ENCODE measurements around the gene JARID2. TPM values are rescaled to one million over a fixed set of nuclear protein-coding genes. Genes with fewer than 3 reads are reported as not detected.

The JARID2 gene
- polyA plus RNA-seq, 1 of the 3 experiments (the other 2 are of a cell fraction) = 3.4 TPM

- no peak overlapping the region for H2AFZ ChIP-seq (ENCODE audit: low read depth)
- no peaks in the 10 kb centered on the region for H3K36me3 ChIP-seq (replicated peaks in 1 of 2; ENCODE audit: control insufficient read depth in 1 of 2, insufficient read depth in 2 of 2, low read length in 1 of 2)
- no peak overlapping the region for H3K4me2 ChIP-seq
- no peaks in the 10 kb centered on the region for H3K9me3 ChIP-seq
- H3K79me2 ChIP-seq (ENCODE audit: insufficient read depth) = peaks cover 13% of the 10 kb centered on the region
- H3K27me3 ChIP-seq (ENCODE audit: insufficient read depth) = no peaks in the 10 kb centered on the region
- H3F3A ChIP-seq (replicated peaks; ENCODE audit: insufficient read depth) = peaks cover 4% of the 10 kb centered on the region
- no peak for TF ChIP-seq SIN3A (IDR thresholded peaks at IDR 0.05; ENCODE audit: borderline replicate concordance, low read depth, low read length)
- TF ChIP-seq ELF1 (IDR thresholded peaks at IDR 0.05) = no peak
- TF ChIP-seq RAD21 (IDR thresholded peaks at IDR 0.05; ENCODE audit: low read length) = no peak
- TF ChIP-seq RCOR1 (IDR thresholded peaks at IDR 0.05; ENCODE audit: low read length) = no peak
- no peak for TF ChIP-seq FOSL2 (IDR thresholded peaks at IDR 0.05; ENCODE audit: borderline replicate concordance, low read depth)
- no peak for TF ChIP-seq TCF12 (IDR thresholded peaks at IDR 0.05)
- TF ChIP-seq PBX3 (IDR thresholded peaks at IDR 0.05) = no peak
- H3K9ac ChIP-seq = no peak overlapping the region
- H3K4me3 ChIP-seq (ENCODE audit: low read depth in 2 of 2, low read length in 1 of 2) = no peak overlapping the region
- H3K27ac ChIP-seq (ENCODE audit: low read depth in 2 of 2, low read length in 1 of 2) = no peak overlapping the region
- peaks cover 25 to 43% of the 10 kb centered on the region in 2 experiments; a peak in 3 of 4 replicates for H3K4me1 ChIP-seq (ENCODE audit: control insufficient read depth in 1 of 2, insufficient read depth in 2 of 2, low read depth in 1 of 2, low read length in 1 of 2)
- CTCF ChIA-PET = interaction anchor here (0.8 to 1.6 kb wide), 3 partner anchors 8 to 283 kb away, joined by 3 to 4 read pairs (median 3); no protein-coding TSS in a partner anchor
- 85% methylated on average over 4 of the region's 4 CpGs for WGBS (ENCODE audit: low lambda C conversion rate)
- H3K9me2 ChIP-seq = no peaks in the 10 kb centered on the region
- DNase-seq = no peak
- peaks cover 5% of the 10 kb centered on the region; the same call in 1 of the 2 replicates for H4K20me1 ChIP-seq (ENCODE audit: insufficient read depth)
- POLR2A ChIA-PET = no interaction called here
Observed at GRCh38 chr6:15340775-15341174, 94.9 kb downstream of the JARID2 start.

DNA sequence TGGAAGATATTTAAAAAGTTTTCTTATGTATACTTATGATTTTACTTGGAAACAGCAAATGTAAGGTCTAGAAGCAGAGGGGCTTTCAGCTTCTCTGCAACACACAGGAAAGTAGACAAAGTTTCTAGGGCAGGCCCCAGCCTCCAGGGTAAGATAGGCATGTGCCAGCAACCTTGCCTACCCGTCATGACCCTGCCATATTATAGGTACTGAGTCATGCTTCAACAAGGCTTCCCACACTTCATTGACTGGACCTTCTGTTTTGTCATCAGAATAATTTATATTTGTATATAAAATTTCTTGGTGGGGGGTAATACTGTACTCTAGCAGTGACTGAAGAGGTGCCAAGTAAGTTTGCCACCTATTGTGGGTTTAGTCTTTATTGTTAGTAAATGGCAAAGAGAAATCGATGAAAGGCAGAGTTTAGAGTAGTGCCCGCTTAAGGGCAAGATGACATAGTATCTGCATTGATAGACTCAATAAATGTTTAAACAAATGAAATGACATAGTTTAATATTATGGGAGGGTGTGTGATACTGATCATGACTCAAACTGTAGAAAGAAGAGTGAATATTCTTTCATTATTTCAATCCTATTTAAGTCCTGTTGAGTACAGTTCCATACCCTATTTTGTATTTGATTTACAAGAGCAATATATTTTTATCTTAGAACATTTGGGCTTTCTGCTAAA lies 95.6 kb downstream of the JARID2 start:
- TF ChIP-seq NFIC (IDR thresholded peaks at IDR 0.05; ENCODE audit: borderline replicate concordance) = no peak
- no peak for TF ChIP-seq POLR2AphosphoS5 (IDR thresholded peaks at IDR 0.05; ENCODE audit: low read depth, low read length)
- no peak for TF ChIP-seq FOXJ3 (CRISPR knock-in tag; IDR thresholded peaks at IDR 0.05)
- TF ChIP-seq SIN3A (IDR thresholded peaks at IDR 0.05; ENCODE audit: borderline replicate concordance, low read depth, low read length) = no peak
- no peak for TF ChIP-seq ZBTB33 (IDR thresholded peaks at IDR 0.05; ENCODE audit: borderline replicate concordance, low read depth)
- TF ChIP-seq RXRA (IDR thresholded peaks at IDR 0.05; ENCODE audit: borderline replicate concordance, low read depth) = no peak
- TF ChIP-seq ELF1 (IDR thresholded peaks at IDR 0.05) = no peak
- TF ChIP-seq TCF12 (IDR thresholded peaks at IDR 0.05) = no peak
- TF ChIP-seq CHD2 (IDR thresholded peaks at IDR 0.05; ENCODE audit: low read length, partially characterized antibody) = no peak
- no peak for TF ChIP-seq MEF2A (IDR thresholded peaks at IDR 0.05; ENCODE audit: borderline replicate concordance, low read depth)
- Histone ChIP-seq H3K4me2 (no peak overlapping the region), H2AFZ (ENCODE audit: low read depth) (no peak overlapping the region), H3F3A (replicated peaks; ENCODE audit: insufficient read depth) (peaks cover 4% of the 10 kb centered on the region), H3K9me2 (no peaks in the 10 kb centered on the region), H3K9ac (no peak overlapping the region), H3K36me3 (replicated peaks in 1 of 2; ENCODE audit: control insufficient read depth in 1 of 2, insufficient read depth in 2 of 2, low read length in 1 of 2) (no peaks in the 10 kb centered on the region), H3K27ac (ENCODE audit: low read depth in 2 of 2, low read length in 1 of 2) (no peak overlapping the region), H3K4me1 (ENCODE audit: control insufficient read depth in 1 of 2, insufficient read depth in 2 of 2, low read depth in 1 of 2, low read length in 1 of 2) (peaks cover 31 to 48% of the 10 kb centered on the region in 2 experiments; a peak in 3 of 4 replicates), H3K27me3 (ENCODE audit: insufficient read depth) (no peaks in the 10 kb centered on the region), H3K9me3 (no peaks in the 10 kb centered on the region), H3K79me2 (ENCODE audit: insufficient read depth) (peaks cover 19% of the 10 kb centered on the region), H3K4me3 (ENCODE audit: low read depth in 2 of 2, low read length in 1 of 2) (no peak overlapping the region), H4K20me1 (ENCODE audit: insufficient read depth) (peaks cover 5% of the 10 kb centered on the region; the same call in 1 of the 2 replicates)
- CTCF ChIA-PET = interaction anchor here (0.8 to 1.6 kb wide), 2 partner anchors 8 to 282 kb away, joined by 3 to 4 read pairs; no protein-coding TSS in a partner anchor
- no peak for DNase-seq
- WGBS (ENCODE audit: low lambda C conversion rate) = 85% methylated on average over 3 of the region's 3 CpGs
- POLR2A ChIA-PET = no interaction called here

Data from SK-N-SH (cell line).